Bronchial epithelial cell (primary cell): ENCODE data around the gene FCRL4. TPM values are rescaled to one million over a fixed set of nuclear protein-coding genes. Genes with fewer than 3 reads are reported as not detected.

ENCODE experiments used
- DNase-seq: peaks from one replicate; pipeline ENCODE4 v3.0.0-alpha.2; 2010; ENCODE audit warnings: low read depth
- FAIRE-seq: peaks from 2 replicates; lab custom pipeline; 2011; peaks lifted over from hg19 to GRCh38; lab: Jason Lieb, UNC
- H3K27me3 ChIP-seq: 2 replicates; pipeline ENCODE4 v1.5.1; 2011; ENCODE audit warnings: low read length; ENCODE audit not compliant: control insufficient read depth, insufficient read depth
- H3K36me3 ChIP-seq: 2 replicates; pipeline ENCODE4 v1.5.1; 2011; ENCODE audit warnings: low read length; ENCODE audit not compliant: control insufficient read depth, insufficient read depth
- H3K4me3 ChIP-seq: 2 replicates; pipeline ENCODE4 v1.5.1; 2011; ENCODE audit warnings: mild to moderate bottlenecking, low read depth, low read length, control low read depth
- total RNA-seq: library from RNA; depleted of rRNA; stranded (reverse); fragments of >200 nt; gene quantifications from 2 replicates; pipeline ENCODE4 v1.2.1, GENCODE V29; 2014
- TF ChIP-seq, protein P1 (sequence below): IDR thresholded peaks from 2 replicates; pipeline ENCODE4 v1.5.1; 2011; ENCODE audit warnings: mild to moderate bottlenecking, moderate library complexity, low read length, control low read depth, inconsistent platforms; ENCODE audit not compliant: insufficient read depth, severe bottlenecking

Gene FCRL4
- not detected in 2 replicates for total RNA-seq

DNA sequence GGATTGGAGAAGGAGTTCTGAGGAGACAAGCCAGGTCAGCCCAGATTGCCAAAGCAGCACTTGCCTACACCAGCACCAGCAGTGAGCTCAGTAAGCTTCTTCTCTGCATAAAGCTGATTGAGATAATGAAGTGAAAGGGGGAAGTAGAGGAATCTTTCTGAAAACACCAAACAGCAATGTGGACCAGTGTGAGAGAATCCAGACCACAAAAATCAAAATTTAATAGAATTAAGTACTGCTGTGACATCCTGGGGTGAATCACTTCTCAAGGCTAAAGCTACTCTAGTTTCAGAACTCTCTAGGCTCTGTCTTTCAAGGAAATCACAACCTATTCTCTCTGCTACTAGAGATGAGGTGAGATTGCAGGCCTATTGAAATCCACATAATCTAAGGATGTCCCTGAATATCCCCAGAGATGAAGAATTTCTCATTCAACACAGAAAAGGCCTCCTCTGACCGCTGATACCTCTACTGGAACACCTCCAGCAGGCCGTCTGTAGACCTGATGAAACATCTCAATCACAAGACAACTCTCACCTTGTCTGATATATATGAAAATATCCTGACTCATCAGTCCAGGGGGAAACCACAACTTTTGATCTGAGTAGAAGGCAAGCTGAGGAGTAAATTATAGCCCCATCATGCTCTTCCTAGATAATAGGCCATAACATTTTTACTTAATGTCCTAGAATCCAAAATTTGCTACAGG lies at the start of gene FCRL4:
Gene FCRL4 (minus strand): TSS at position 127 of the 709 bp plus-strand sequence. CDS start 141 bp downstream, outside the sequence.
- DNase-seq = no peak
- no peak for FAIRE-seq
- Histone ChIP-seq H3K4me3 (no peak within 1 kb of the TSS), H3K36me3 (no peaks in the 10 kb centered on the region), H3K27me3 (no peaks in the 10 kb centered on the region)
- TF ChIP-seq, protein P1, sequence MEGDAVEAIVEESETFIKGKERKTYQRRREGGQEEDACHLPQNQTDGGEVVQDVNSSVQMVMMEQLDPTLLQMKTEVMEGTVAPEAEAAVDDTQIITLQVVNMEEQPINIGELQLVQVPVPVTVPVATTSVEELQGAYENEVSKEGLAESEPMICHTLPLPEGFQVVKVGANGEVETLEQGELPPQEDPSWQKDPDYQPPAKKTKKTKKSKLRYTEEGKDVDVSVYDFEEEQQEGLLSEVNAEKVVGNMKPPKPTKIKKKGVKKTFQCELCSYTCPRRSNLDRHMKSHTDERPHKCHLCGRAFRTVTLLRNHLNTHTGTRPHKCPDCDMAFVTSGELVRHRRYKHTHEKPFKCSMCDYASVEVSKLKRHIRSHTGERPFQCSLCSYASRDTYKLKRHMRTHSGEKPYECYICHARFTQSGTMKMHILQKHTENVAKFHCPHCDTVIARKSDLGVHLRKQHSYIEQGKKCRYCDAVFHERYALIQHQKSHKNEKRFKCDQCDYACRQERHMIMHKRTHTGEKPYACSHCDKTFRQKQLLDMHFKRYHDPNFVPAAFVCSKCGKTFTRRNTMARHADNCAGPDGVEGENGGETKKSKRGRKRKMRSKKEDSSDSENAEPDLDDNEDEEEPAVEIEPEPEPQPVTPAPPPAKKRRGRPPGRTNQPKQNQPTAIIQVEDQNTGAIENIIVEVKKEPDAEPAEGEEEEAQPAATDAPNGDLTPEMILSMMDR = no peak

DNA sequence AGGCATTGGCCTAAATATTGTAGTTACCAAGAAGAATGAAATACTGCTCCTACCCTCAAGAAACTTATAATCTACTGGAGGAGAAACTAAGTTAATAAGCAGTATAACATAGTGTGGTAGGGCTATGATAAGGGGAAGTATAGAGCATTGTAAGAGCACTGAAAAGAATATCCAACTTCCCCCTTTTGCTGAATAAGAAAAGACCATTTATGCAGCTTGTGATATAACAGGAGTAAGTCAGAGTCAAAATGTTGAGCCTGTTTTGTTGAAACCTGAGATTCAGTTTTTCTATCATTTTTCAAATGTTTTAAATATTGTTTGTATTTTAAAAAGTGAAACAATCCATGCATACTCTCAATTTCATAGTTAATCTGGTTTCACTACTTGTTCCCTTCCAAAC lies 48.3 kb upstream of the FCRL4 start:
- no peak for FAIRE-seq

DNA sequence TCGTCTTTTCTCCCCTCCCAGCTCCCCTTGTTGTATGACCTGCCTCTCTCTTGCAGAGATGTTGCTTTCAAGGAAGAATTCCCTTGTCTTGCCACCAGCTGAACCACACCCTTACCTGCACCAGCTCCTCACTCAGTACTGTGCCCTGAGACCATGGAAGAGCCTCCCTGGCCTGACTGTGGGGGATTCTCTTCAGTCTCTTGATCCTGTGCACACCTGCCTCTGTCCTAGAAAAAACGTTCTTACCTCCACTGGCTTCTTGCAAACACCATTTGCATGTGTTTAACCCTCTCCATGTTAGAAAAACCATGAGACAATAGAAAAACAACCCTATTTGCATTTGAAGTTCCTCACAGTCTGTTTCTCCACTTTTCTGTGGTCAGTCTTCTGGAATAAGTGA lies 43.3 kb upstream of the FCRL4 start:
- DNase-seq (no peak), FAIRE-seq (no peak)

More for the DNA sequence above, 48.3 kb upstream of the FCRL4 start:
- Histone ChIP-seq H3K27me3 (no peaks in the 10 kb centered on the region), H3K36me3 (no peaks in the 10 kb centered on the region), H3K4me3 (no peak overlapping the region)
- TF ChIP-seq, protein P1 = no peak
- no peak for DNase-seq

GRCh38 chr1:157639800-157640199 lies 41.9 kb upstream of the FCRL4 start:
- no peak for DNase-seq
- Histone ChIP-seq H3K4me3 (no peak overlapping the region), H3K27me3 (no peaks in the 10 kb centered on the region), H3K36me3 (no peaks in the 10 kb centered on the region)
- TF ChIP-seq, protein P1 = no peak
- peak; percentile 13 for FAIRE-seq

More for the DNA sequence above, 43.3 kb upstream of the FCRL4 start:
- Histone ChIP-seq H3K27me3 (no peaks in the 10 kb centered on the region), H3K36me3 (no peaks in the 10 kb centered on the region), H3K4me3 (no peak overlapping the region)
- TF ChIP-seq, protein P1 = no peak

- H3K27me3 ChIP-seq = no peaks in the 10 kb centered on the region
- TF ChIP-seq, protein P1 = no peak
- no peaks in the 10 kb centered on the region for H3K36me3 ChIP-seq
- no peak for FAIRE-seq
- DNase-seq = no peak
- no peak overlapping the region for H3K4me3 ChIP-seq
Observed at GRCh38 chr1:157628773-157629172, 30.9 kb upstream of the FCRL4 start.
